ENCODE results near the gene CCDC102A. TPM values are rescaled to one million over a fixed set of nuclear protein-coding genes. Genes with fewer than 3 reads are reported as not detected.

CCDC102A gene
- 10 to 100 TPM; 10.6 to 22.4 TPM for total RNA-seq

DNA sequence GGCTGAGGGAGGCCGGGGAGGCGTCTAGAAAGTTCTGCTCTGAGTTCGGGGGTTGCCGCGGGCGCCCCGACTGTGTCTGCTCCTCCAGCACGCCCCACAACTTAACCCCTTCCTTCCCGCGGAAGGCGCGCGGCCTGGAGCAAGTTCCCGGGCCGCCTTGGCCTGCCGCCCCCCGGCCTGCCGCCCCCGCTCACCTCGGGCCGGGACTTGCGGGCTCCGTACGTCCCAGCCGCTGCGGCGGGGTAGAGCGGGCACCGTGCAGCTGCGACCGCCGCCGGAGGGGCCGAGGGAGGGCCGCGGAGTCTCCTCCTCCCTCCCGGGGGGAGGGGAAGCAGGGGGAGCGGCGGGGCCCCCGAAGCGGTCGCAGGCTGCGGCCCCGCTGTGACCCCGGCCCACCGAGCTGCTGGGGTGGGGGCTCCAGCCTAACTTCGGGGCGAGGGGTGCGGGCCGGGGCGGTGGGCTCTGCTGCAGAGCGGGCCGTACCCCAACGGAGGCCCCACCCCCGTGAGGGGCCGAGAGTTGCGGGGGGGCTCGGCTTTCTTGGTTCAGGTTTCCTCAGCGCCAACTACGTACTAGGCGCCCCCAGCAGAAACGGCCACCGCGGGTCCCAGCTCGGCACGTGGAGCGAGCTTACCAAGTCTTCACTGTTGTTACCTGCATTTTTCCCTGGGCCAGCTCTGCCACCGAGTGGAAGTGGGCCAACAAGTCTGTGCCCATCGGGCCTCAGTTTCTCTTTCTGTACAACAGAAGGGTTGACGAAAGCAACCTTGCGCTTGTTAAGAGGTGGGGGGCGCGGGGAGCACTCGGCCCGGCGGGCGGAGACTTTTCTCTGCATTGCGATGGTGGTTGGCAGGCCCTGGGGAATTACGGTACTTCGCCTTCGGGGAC lies at the start of gene CCDC102A:
Gene CCDC102A, minus strand, starts transcription at position 266 of the 888 bp plus-strand sequence. CDS start 7,394 bp downstream, outside the sequence.
- intact Hi-C loops (cut with DNase I): no loop called here
- TF ChIP-seq, protein P1, sequence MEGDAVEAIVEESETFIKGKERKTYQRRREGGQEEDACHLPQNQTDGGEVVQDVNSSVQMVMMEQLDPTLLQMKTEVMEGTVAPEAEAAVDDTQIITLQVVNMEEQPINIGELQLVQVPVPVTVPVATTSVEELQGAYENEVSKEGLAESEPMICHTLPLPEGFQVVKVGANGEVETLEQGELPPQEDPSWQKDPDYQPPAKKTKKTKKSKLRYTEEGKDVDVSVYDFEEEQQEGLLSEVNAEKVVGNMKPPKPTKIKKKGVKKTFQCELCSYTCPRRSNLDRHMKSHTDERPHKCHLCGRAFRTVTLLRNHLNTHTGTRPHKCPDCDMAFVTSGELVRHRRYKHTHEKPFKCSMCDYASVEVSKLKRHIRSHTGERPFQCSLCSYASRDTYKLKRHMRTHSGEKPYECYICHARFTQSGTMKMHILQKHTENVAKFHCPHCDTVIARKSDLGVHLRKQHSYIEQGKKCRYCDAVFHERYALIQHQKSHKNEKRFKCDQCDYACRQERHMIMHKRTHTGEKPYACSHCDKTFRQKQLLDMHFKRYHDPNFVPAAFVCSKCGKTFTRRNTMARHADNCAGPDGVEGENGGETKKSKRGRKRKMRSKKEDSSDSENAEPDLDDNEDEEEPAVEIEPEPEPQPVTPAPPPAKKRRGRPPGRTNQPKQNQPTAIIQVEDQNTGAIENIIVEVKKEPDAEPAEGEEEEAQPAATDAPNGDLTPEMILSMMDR (IDR thresholded peaks at IDR 0.05): no peak
- TF ChIP-seq POLR2A (IDR thresholded peaks at IDR 0.05): peak in 2 of 3 donors; percentile 25 to 42
- no peaks in the 10 kb centered on the region for H3K27me3 ChIP-seq
- peaks cover 21% of the 10 kb centered on the region for H3K4me1 ChIP-seq
- no peaks in the 10 kb centered on the region for H3K36me3 ChIP-seq (replicated peaks in 1 of 2; ENCODE audit: insufficient read depth in 1 of 2, low read depth in 2 of 2)
- H3K9me3 ChIP-seq: no peaks in the 10 kb centered on the region
- WGBS, 2 donors: 2 to 18% methylated on average over 3 to 58 of the region's 81 CpGs
- H3K4me3 ChIP-seq: peak within 1 kb of the TSS; percentile 84 to 90
- DNase-seq (peak in 3 of 4 donors; percentile 38 to 55 (median 40)), ATAC-seq (peak; percentile 52)
- peak within 1 kb of the TSS; percentile 78 to 89 (median 82) for H3K27ac ChIP-seq

- H3K36me3 ChIP-seq (replicated peaks in 1 of 2; ENCODE audit: insufficient read depth in 1 of 2, low read depth in 2 of 2): no peaks in the 10 kb centered on the region
- TF ChIP-seq POLR2A (IDR thresholded peaks at IDR 0.05): no peak
- TF ChIP-seq, protein P1 (IDR thresholded peaks at IDR 0.05): no peak
Observed at GRCh38 chr16:57585051-57585687, 48.8 kb upstream of the CCDC102A start.

DNA sequence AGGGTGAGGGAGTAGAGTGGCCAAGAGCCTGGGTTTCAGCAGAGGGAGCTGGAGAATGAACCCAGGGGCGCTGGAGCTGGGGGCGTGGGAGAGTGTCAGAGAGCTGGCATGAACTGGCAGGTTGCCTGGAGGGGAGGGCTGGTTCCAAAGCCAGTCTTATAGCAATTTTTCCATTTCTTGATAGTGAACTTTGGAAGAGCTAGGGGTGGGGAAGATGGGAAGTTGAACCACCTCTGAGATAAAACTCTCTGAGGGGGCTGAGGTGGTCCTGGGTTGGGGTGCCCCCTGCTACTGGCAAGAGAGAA lies 42.9 kb upstream of the CCDC102A start:
- DNase-seq (no peak), ATAC-seq (no peak)
- H3K36me3 ChIP-seq (replicated peaks in 1 of 2; ENCODE audit: insufficient read depth in 1 of 2, low read depth in 2 of 2): no peaks in the 10 kb centered on the region
- H3K4me1 ChIP-seq: peaks cover 4% of the 10 kb centered on the region
- H3K27me3 ChIP-seq: no peaks in the 10 kb centered on the region
- no peak overlapping the region for H3K27ac ChIP-seq
- intact Hi-C loops (cut with DNase I): loop anchor here (10.0 kb wide), 1 partner anchor 435 kb away; no protein-coding TSS in a partner anchor
- no peak overlapping the region for H3K4me3 ChIP-seq
- H3K9me3 ChIP-seq: no peaks in the 10 kb centered on the region
- no peak for TF ChIP-seq POLR2A (IDR thresholded peaks at IDR 0.05)
- TF ChIP-seq, protein P1 (IDR thresholded peaks at IDR 0.05): no peak
- 30 to 48% methylated on average over 2 of the region's 2 CpGs for WGBS, 2 donors

More at GRCh38 chr16:57585051-57585687, 48.8 kb upstream of the CCDC102A start:
- Histone ChIP-seq H3K9me3 (no peaks in the 10 kb centered on the region), H3K27ac (no peak overlapping the region), H3K4me1 (no peaks in the 10 kb centered on the region), H3K4me3 (no peak overlapping the region), H3K27me3 (no peaks in the 10 kb centered on the region)
- intact Hi-C loops (cut with DNase I): no loop called here
- WGBS, 2 donors: 34 to 48% methylated on average over 3 of the region's 3 CpGs
- ATAC-seq: no peak
- DNase-seq: no peak

- H3K27ac ChIP-seq: no peak overlapping the region
Observed at GRCh38 chr16:57578521-57579360, 42.4 kb upstream of the CCDC102A start.

More at GRCh38 chr16:57578521-57579360, 42.4 kb upstream of the CCDC102A start:
- no peak overlapping the region for H3K4me3 ChIP-seq
- TF ChIP-seq, protein P1 (IDR thresholded peaks at IDR 0.05): no peak
- TF ChIP-seq POLR2A (IDR thresholded peaks at IDR 0.05): no peak
- intact Hi-C loops (cut with DNase I): loop anchor here (10.0 kb wide), 1 partner anchor 436 kb away; no protein-coding TSS in a partner anchor
- H3K4me1 ChIP-seq: peaks cover 4% of the 10 kb centered on the region
- no peaks in the 10 kb centered on the region for H3K27me3 ChIP-seq
- WGBS, 2 donors: 77 to 81% methylated on average over 14 of the region's 14 CpGs
- no peak for ATAC-seq
- no peak for DNase-seq
- no peaks in the 10 kb centered on the region for H3K9me3 ChIP-seq
- no peaks in the 10 kb centered on the region for H3K36me3 ChIP-seq (replicated peaks in 1 of 2; ENCODE audit: insufficient read depth in 1 of 2, low read depth in 2 of 2)

Data from body of pancreas (tissue), 4 donors.